Central memory CD4-positive, alpha-beta T cell (primary cell): ENCODE measurements around the gene TBX10.
"Not testable (repeated sequence)": the region's sequence is repeated elsewhere in the genome, so short reads cannot be mapped to it uniquely, and the experiment has no call there.

Experiments
- DNase-seq: peaks from one replicate; pipeline ENCODE4 v3.0.0; 2022

The TBX10 gene

DNA sequence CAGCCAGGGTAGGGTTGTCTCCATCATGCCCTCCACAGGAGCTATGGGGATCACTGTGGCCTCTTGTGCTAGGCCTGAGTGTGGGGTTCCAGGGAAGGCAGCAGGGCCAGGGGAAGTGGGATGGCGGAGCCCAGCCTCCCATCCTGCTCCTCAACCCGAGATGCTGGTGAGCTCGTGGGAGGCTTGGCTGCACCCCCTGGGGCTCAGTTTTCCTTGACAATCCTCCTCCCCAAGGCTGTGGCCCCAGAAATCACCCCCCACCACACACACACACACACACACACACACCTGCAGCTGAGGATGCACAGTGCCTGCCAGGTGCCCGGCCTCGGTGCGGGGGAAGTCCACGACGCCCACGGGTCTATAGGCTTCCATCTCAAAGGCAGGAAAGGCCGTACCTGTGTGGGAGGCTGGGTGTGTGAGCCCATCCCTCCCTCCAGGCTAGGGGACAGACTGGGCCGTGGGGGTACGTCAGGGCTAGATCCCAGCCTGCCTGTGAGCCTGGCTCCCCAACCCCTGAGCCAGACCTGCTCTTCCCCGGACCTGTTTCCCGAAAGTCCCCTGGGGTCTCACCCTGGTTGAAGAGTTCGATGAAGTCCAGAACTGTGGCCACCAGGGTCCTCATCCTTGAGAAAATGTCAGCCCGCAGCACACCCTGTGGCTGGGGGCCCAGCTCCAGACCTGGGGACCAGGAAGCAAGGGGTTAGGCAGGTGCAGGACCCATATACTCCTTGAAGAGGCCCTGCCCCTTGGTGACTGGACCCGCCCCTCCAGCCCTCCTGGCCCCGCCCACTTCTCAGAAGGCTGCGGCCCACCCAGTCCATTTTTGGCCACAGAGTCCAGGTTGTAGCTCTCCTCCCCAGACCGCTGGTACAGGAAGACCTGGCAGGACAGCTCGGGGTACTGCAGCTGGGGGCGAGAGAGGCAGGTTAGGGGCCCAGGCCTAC, 5.2 kb upstream of the TBX10 start:
- no peak for DNase-seq

DNA sequence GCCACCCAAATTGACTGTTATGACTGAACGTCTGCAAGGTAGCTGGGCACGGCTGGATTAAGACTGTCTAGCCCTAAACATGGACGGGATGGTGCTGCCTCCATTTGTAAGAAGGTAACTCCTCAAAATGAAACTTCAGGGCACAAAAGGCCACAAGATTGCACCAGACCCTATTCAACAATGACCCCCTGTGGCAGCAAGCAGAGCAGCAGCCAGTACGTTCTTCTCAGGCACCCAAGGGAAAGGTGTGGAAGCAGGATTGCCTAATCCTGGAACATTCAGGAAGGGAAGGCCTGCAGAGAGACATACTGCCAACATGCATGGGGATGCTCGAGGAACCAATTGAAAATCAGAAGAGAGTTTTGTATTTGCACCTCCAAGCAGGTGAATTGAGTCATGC, 4.5 kb upstream of the TBX10 start:
- no peak for DNase-seq

DNA sequence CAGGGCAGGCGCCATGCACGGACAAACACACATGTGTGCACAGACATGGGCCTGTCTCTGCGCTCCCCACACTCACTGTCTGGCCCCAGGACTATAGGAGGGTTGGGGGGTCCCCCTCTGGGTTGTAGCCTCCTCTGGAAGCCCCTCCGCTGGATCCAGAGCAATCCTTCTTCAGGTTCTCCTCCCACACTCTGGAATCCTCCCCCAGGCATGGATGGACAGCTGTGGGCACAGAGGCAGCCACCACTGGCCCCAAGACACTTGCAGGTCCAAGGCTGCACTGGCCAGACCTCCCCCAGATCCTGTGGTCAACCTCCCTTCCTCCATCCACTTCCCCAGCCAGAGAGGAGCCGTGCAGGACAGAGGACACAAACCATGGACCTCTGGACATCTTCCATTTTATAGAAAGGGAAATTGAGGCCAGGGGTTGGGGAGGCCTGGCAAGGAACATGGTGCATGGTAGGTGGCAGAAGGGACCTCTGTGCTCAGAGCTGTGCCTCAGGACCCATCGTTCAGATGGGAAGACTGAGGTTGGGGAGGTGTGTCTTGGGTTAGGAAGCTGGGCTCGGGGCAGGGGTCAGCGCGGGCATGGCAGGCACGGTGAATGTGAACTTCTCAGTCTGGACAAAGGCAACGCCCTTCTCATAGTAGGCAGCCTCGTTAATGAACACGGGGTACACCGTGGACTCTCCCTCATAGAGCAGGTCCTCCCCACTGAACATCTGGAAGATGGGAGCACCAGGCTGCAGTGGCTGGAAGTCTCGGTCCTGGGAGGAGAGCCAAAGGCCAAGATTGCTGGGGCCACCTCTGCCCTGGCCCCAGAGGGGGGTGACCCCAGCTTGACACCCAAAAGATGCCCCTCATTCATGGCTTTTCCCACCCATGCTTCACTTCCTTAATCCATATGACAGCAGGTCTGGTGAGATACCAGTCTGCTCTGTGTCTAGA, 2.9 kb upstream of the TBX10 start:
- DNase-seq, result no peak

DNA sequence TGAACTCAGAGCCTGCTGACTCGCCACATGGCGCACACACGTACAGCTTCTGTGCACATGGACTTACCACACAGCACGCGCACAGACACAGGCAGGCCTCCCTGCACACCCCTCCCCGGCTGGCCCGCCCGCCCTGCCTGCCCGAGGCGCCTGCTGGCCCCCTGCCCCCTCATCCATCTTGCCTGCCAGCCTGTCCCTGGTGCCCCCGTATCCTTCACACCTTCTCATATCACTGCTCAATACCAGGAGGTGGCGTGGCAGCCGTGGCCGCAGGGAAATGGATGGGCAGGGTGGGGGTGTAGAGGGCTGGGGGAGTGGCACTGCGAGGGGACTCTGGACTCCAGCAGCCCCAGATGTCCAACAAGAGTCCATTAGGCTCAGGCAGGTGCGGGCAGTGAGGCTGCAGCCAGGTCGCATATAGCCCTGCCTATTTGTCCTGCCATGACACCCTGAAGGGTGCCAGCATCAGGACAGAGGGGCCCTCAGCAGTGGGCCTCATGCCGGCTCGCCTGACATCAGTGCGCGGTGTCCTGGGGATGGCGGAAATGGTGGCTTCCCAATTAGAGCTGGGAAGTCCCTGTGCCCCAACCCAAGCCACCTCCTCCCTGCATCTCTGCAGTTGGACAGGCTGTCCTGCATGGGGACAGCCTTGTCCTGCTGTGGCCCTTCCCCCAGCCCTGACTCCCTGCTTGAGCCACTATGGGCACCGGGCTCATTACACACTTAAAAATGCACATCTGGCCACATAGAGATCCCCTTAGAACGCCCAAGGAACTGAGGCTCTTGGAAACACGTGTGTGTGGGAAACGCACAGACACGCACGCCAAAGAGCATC, 2.0 kb upstream of the TBX10 start:
- no peak for DNase-seq

DNA sequence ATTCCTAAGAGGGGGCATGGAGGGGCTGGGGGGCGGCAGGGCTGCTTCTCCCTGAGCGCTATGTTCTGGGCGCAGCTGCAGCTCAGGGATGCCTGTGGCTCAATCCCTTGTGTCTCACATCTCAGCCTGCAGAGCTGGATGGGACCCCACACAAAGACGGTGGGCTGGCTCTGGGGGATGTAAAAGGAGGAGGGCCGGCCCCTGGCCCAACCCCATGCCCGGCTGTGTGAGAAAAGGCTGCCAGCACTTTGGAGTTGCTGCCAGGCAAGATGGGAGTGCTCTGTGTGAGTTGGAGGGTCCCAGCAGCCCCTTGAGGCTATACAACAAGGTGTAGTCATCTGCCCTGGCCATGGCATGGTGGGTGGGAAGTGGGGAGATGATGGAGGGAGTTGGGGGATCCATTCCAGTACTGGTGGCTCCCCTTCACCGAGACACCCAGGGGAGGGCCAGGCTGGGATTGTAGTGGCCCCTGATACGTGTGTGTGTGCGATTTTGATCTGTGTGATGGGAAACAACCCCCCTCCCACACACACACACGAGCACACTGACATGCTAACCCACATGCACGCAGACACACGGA, 1.3 kb upstream of the TBX10 start:
- DNase-seq, result no peak

DNA sequence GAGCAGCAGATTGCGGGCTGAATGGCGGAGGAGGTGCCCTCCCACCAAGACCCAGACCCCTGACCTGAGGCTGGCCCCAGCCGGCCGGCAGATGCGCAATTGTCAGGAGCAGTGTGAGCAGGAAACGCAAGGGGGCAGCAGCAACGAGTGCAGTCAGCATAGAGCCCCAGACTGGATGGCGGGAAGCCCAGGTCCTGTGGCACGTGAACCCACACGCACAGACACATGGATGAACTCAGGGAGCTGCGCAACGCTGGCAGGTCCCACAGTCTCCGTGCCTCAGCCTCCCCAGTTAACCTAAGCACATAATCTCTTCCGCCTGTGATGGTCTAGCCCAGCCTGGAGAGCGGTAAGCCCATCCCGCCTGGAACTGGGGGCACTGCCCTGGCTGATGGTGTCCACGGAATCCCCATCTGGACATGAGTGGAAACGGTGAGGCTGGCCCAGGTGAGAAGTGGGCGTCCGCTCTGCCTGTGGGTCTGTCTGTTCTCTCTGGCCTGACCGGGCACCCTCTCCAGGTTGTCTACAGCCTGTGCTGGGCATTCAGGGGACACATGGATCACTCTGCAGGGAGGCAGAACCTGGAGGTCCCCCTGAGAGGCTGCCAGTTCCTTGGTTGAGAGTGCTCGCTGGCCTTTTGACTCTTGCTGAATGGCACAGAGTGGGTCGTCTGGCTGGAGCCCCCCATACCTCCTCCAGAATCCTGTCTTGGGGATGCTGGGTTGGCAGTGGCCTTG, 626 bp upstream of the TBX10 start:
- peak; percentile 44 for DNase-seq

DNA sequence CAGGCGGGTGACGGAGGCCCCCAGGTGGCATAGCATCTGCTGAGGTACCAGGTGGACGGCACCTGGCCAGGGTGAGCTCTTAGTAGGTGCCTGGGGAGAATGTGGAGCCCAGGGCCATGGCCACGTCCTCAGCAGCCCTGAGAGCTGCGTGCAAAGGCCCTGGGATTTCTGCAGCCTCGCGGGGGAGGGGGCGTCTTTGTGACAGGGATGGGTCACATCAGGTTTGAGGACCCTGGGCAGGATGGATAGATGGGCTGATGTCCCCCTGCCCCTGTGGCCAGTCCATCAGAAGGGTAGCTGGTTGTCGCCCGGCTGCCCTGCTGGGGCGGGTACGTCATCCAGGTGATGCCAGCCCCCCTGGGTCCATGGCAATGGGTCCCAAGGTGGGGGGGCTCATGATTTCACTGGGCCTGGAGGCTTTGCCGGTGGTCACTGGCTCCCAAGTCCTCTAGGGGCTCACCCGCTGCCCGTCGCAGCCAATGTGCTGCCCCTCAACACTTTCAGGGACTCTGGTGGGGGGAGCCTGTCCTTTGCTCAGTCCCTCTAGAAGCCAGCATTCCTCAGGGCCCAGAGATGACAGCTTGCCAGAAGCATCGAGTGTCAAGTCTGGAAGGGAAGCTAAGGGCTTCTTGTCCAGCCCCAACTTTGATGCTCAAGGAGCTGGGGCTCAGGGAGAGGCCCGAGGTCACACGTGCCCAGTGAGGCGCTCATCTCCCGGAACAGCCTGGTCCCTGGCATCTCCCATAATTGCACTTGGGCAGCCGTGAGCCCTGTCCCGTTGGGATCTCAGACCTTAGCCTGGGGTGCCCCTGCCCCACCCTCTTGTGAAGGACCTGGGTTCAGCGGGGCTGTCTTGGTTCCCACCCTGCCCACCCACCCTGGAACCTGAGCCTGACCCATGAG, 777 bp downstream of the TBX10 start:
- no peak for DNase-seq

DNA sequence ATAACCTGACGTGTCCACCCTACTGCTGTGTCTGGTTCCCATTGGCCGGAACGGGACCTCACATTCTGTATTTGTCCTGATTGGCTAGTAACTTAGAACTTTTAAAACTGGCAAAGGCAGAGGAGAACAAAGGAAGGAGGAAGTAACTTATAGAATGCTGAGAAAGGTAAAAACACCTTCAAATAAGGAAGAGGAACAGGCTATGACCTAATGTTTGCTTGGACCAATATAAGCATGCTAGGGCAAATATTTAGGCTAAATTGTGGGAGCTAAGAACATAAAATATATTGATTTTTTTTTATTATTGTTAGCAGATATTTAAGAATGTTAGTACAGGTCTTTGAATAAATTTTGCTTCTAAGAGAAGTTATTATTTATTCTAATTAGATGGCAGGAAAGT, 2.1 kb downstream of the TBX10 start:
- DNase-seq, result not testable (repeated sequence)

DNA sequence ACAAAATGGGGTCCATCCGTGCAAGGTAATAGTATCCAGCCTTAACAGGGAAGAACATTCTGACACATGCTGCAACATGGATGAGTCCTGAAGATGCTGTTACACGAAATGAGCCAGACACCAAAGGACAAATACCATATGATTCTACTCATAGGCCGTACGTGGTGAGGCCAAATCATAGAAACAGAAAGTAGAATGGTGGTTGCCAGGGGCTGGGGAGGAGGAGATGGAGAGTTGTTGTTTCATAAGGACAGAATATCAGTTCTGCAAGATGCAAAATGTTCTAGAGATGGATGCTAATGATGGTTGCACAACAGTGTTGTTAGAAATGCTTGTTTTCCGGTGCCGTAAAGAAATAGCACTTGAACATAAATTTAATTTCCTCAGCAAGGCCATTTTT, 2.6 kb downstream of the TBX10 start:
- no peak for DNase-seq

DNA sequence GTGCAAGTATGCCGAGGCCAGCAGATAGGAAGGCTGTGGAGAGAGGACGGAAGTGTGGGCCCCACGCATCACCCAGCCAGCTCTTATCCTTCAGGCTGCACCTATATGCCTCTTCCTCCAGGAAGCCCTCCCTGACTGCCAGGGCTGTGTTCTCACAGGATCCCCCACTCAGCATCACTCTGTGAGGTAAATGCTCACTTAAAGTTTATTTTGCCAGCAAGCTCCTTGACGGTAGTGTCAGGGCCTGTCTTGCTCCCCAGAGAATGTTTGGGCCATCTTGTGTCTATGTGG, 4.4 kb downstream of the TBX10 start:
- DNase-seq, result no peak

DNA sequence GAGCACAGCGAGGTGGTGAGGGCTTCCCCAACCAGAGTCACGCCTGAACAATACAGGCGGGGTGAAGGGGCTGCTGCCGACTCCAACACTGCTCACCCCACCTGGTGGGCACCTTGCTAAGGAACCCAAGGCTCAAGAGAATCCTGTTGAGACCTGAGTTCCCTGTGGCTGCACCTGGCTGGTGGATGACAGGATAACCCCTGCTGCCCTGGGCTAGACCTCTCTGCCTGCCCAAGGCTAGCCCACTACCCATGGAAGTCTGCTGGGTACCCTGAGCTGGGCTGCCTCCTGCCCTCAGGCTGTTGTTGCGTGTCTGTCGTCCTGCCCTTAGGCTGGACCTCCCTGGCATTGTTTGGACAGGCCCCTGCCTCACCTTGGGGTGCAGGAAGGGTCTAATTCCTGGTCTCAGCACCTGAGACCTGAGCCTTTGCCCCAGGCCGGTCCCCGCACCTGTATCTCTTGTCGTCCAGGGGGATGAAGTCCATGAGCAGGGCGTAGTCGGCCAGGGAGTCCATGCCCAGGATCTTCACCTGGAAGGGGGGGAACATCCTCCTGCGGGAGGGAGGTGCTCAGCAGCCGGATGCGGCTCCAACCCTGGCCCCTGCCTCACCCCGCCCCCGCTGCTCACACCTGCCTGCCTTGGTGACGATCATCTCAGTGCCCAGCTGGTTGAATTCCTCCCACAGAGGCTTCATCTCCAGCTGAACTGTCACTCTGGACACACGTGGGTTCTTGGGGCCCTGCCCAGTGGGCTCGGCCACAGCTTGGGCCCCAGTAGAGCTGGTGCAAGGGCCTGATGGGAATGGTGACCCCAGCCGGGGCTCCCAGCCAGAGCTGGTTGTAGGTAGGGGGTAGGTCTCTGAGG, 5.0 kb downstream of the TBX10 start:
- DNase-seq, result no peak

DNA sequence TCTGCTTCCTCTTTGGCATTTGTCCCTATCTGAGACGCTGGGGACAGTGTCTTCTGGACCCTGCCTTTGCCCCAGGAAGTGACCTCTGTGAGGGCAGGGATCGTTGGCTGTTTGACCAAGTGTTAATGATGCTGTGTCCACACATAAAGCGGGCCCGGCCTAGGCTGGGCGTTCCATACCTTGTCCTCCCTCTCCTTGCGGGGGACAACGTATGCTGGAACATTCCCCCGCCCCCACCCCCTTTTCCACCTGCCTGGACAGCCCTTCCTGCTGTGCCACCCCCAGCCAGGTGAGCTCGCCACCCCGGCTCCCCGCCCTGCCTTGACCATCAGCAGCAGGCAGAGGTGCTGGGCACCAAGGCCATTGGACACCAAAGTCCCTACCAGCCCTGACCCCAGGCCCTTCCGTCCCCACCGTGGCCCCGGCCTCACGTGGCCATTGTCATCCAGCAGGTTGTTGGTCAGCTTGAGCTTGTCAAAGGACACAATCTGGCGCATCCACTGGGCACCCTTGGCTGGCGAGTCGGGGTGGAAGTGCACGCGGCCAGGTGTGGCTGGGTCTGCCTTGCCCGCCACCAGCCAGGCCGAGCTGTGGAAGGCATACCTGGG, 5.7 kb downstream of the TBX10 start:
- DNase-seq, result no peak

DNA sequence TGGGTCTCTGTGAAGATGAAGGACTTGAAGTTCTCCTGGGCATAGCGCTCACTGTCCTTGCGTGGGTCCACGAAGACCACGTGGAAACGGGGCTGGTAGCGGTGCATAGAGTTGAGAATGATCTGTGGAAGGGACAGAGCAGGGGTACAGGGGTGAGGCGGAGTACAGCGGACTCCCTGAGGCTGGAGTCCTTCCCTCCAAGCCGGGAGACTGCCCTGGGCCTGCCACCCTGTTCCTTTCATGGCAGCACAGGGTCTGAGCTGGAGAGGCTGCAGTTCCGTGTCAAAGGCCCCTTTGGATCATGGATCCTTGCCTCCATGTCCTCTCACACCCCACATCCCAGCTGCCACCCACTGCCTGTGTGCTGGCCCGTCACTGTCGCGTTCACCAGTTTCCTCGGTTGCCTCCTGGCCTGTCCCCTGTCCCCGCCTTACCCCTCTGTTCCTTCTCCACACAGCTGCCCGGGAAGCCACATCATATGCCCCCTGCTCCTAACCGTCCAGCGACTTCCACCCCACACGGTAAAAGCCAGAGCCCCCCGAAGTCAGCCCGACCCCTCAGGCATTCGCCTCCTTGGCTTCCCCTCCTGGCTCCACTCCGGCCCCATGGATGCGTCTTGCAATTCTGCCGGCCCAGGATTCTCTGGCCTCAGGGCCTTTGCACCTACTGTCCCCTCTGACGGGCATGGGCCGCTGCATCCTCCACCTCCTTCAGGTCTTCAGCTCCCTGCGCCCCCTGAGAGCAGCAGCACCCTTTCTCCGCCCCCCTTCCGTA, 6.4 kb downstream of the TBX10 start:
- DNase-seq, result no peak

DNA sequence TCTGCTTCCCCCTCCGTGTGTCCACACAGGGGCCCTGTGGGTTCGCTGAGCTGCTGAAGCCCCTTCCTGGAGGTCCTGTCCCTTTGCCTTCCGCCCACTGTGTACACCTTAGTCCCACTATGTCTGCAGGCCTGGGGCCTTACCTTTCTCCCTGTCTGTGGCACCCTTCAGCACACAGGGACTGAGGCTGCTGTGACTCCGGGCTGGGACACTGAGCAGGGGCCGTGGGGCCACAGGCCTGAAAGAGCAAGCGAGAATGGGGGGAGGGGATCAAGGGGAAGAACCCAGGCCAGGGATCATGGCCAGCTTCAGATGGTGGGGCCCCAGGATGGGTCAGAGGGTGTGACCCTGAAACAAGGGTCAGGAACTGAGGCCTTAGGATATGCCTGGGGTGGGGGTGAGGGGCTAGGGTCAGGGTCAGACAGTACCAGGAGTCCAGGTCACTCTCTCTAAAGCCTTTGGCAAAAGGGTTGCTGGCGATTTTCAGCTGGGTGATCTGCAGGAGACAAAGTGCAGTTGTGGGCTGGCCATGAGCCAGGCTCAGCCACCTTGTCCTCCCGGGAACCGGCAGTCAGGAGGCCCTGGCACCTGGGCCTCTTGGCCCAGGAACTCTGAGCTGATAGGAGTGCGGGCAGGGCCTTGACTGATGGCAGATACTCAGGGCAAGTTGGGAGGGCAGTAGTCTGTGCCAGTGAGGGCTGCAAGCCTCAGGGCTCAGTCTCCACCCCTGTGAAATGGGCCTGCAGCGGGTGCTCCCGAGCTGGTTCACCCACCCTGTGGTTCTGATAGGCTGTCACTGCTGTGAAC, 7.2 kb downstream of the TBX10 start:
- DNase-seq, result no peak

DNA sequence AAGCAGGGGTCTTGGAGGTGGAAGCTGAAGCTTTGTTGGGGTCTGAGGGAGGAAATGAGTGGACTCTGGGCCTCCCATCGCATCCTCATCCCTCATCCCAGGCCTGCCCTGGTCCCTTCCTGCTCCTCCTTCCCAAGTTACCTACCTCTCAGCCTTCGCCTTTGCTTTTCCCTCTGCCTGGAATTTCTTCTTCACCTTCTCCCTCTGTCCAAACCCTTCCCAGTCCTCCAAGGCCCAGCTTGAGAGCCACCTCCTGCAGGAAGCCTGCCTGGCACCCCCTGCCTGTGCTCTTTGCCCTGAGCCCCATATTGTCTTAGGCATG, 7.7 kb downstream of the TBX10 start:
- DNase-seq, result no peak

DNA sequence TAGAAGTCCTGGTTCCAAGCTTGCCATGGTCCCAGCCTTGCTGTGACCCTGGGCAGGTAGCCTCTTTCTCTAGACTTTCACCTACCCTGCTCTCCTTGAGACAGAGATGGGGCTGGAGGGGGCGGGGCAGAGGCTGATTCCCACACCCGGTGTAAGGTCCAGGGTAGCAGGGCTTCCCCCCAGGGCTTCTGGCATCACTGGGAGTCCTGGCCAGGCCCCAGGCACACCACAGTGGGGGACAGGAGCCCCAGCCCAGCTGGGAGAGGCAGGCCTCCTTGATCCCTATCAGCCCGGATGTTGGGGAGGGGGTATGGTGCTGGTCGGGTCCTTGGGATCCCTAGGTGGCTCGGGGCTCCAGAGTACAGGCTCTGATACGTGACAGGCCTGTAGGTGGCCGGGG, 8.2 kb downstream of the TBX10 start:
- no peak for DNase-seq

DNA sequence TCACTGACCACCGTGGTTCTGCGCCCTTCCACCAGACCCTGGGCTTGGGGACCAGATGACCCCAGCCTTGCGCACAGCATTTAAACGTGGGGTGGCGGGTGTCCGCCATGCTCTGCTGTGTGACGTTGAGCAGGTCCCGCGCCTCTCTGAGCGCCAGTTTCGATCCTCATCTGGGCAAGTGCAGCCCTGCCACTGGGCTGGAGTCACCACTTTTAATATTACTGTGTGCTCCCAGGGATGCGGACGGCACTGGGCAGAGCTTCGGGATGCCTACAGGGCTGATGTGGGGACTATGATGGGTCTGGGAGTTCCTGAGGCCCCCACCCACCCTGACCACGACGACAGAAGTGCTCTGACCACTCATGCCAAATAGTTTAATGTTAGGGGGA, 8.6 kb downstream of the TBX10 start:
- DNase-seq, result no peak
